ENCODE results near the gene CACNA1C.

DNA sequence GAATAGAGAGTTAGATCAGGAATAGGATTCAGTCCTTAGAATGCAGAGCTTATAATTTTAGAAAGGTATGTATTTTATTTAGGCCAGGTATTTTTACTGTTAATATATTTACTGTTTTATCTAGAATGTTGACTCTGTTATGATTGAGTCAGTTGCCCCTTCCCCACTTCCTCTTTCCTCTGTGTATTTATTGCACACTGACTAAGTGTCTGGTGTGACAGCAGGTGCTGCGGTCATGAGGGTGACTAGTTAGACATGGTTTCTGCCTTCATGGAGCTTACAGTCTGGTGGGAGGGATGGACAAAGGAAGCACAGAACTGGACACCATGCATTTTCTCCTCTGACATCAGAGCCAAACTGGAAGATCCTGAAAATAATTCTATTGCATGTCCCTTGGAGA, 159.8 kb downstream of the CACNA1C start:
- no peak for TF ChIP-seq EZH2 (IDR thresholded peaks at IDR 0.05; ENCODE audit: borderline replicate concordance, low read depth, low read length, severe bottlenecking)
- TF ChIP-seq, protein P1, sequence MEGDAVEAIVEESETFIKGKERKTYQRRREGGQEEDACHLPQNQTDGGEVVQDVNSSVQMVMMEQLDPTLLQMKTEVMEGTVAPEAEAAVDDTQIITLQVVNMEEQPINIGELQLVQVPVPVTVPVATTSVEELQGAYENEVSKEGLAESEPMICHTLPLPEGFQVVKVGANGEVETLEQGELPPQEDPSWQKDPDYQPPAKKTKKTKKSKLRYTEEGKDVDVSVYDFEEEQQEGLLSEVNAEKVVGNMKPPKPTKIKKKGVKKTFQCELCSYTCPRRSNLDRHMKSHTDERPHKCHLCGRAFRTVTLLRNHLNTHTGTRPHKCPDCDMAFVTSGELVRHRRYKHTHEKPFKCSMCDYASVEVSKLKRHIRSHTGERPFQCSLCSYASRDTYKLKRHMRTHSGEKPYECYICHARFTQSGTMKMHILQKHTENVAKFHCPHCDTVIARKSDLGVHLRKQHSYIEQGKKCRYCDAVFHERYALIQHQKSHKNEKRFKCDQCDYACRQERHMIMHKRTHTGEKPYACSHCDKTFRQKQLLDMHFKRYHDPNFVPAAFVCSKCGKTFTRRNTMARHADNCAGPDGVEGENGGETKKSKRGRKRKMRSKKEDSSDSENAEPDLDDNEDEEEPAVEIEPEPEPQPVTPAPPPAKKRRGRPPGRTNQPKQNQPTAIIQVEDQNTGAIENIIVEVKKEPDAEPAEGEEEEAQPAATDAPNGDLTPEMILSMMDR (IDR thresholded peaks at IDR 0.05; ENCODE audit: borderline replicate concordance, extremely low read depth, low read length, poor library complexity, severe bottlenecking), result no peak

All from DND-41 (cell line).